Adrenal gland (tissue), 12 donors: Measurements from ENCODE around the gene RAB20. TPM values are rescaled to one million over a fixed set of nuclear protein-coding genes. Genes with fewer than 3 reads are reported as not detected.

Source experiments
- DNase-seq, 7 donors: peaks; one replicate each; pipeline ENCODE4 v3.0.0-alpha.2; 2019 to 2020
- H3K27ac ChIP-seq, 5 donors: fragments of 200-600 bp; sonication (generic) in 4 of 5; 1 replicate in 3 of 5; 2 replicates in 2 of 5; pipeline versions ENCODE4 v1.5.1 to v1.8.0; 2016 to 2020; ENCODE audit warnings: mild to moderate bottlenecking in 1 of 5
- H3K27me3 ChIP-seq: fragments of 200-600 bp; 2 replicates; pipeline ENCODE4 v1.8.0; 2021
- H3K36me3 ChIP-seq, 2 donors: fragments of 200-600 bp; replicated peaks in 1 of 2; 1 replicate in 1 of 2; 2 replicates in 1 of 2; pipeline versions ENCODE4 v1.5.1 to v1.8.0; 2018 to 2022
- H3K4me1 ChIP-seq, 2 donors: fragments of 200-600 bp; replicated peaks in 1 of 2; 1 replicate in 1 of 2; 2 replicates in 1 of 2; pipeline versions ENCODE4 v1.5.1 to v1.8.0; 2018 to 2021
- H3K4me3 ChIP-seq, 4 donors: fragments of 200-600 bp; sonication (generic) in 3 of 4; one replicate each; pipeline ENCODE4 v1.5.1; 2016 to 2018
- H3K9me3 ChIP-seq, 3 donors: fragments of 200-600 bp; sonication (generic) in 1 of 3; replicated peaks in 1 of 3; 1 replicate in 2 of 3; 2 replicates in 1 of 3; pipeline versions ENCODE4 v1.5.1 to v1.8.0; 2016 to 2021
- CTCF ChIP-seq, 6 experiments: fragments of 450-650 bp in 4 of 6; fragments of 200-600 bp in 2 of 6; sonication (generic) in 1 of 6; IDR thresholded peaks; 1 replicate in 5 of 6; 2 replicates in 1 of 6; pipeline versions ENCODE4 v1.5.1 to v1.8.0; 2016 to 2021; ENCODE audit warnings: antibody characterized with exemption in 6 of 6, mild to moderate bottlenecking in 2 of 6, moderate library complexity in 1 of 6
- POLR2A ChIP-seq, 2 donors: fragments of 450-650 bp; IDR thresholded peaks; one replicate each; pipeline ENCODE4 v1.6.1; 2017; ENCODE audit warnings: antibody characterized with exemption in 2 of 2, mild to moderate bottlenecking in 2 of 2, moderate library complexity in 1 of 2
- WGBS, 4 donors: extraction: QIAGEN DNeasy Blood & Tissue Kit in 2 of 4; methylation state at CpG; one replicate each; pipeline versions ENCODE4 v1.1.5 to v1.1.7; 2013 to 2017; 5-methylcytosine and 5-hydroxymethylcytosine counted together
- intact Hi-C, 2 donors: fragments of 100-400 bp; cut with DNase I; formaldehyde crosslinking; loops; one replicate each; pipeline versions ENCODE4 v1.14.1 to v1.15.0; 2022 to 2023
- polyA plus RNA-seq, 3 donors: library from polyadenylated mRNA; stranded (reverse); fragments of 200-250 nt in 2 of 3; fragments of 350-450 nt in 1 of 3; fragmentation: Illumina TruSeq in 1 of 3; extraction: RNeasy Lipid Tissue Mini Kit (QIAGEN cat#74804) in 1 of 3; gene quantifications; one replicate each; pipeline ENCODE4 v1.2.3, GENCODE V29; 2013 to 2014
- total RNA-seq, 9 donors: library from RNA; depleted of rRNA in 4 of 9; stranded (reverse); fragments of >200 nt in 4 of 9; fragments of 120-200 nt in 1 of 9; fragmentation: NEBNext Ultra II Directional in 1 of 9; extraction: Animal tissue kit (Norgen Biotek cat#: 25700) in 1 of 9; gene quantifications; one replicate each; pipeline versions ENCODE4 v1.1.0 to v1.2.4, GENCODE V29; 2013 to 2023
- donor health status: healthy with polysubstance abuse.
- donor health status: Bipolar disorder and iron deficiency.
- donor health status: DM: yes; HTN: yes; CAD: no.
- donor health status: DM: no; HTN: no; CAD: no.
- donor health status: DM: no; HTN: no; CAD: no.
- donor health status: DM: yes; HTN: yes; CAD: no.

The RAB20 gene
- total and polyA plus RNA-seq, 12 donors, result 15.0 to 259 (median 40.5) TPM

GRCh38 chr13:110495881-110496280 lies 65.6 kb downstream of the RAB20 start:
- TF ChIP-seq POLR2A (IDR thresholded peaks at IDR 0.05) (no peak), CTCF (IDR thresholded peaks at IDR 0.05) (no peak)
- WGBS, 4 donors, result 90 to 98% (median 94%) methylated on average over 2 to 3 of the region's 3 CpGs
- peaks cover 0 to 26% of the 10 kb centered on the region in 2 donors for H3K36me3 ChIP-seq

GRCh38 chr13:110495376-110495775 lies 66.1 kb downstream of the RAB20 start:
- no peaks in the 10 kb centered on the region for H3K4me1 ChIP-seq
- peaks cover 0 to 26% of the 10 kb centered on the region in 2 donors for H3K36me3 ChIP-seq
- intact Hi-C loops, result no loop called here
- H3K4me3 ChIP-seq, result no peak overlapping the region
- DNase-seq, result no peak
- WGBS, 4 donors, result 79 to 93% (median 87%) methylated on average over 2 to 3 of the region's 3 CpGs
- H3K27ac ChIP-seq, result no peak overlapping the region
- no peaks in the 10 kb centered on the region for H3K27me3 ChIP-seq
- H3K9me3 ChIP-seq, result no peaks in the 10 kb centered on the region
- TF ChIP-seq POLR2A (IDR thresholded peaks at IDR 0.05) (no peak), CTCF (IDR thresholded peaks at IDR 0.05) (no peak)

More at GRCh38 chr13:110495881-110496280, 65.6 kb downstream of the RAB20 start:
- Histone ChIP-seq H3K4me1 (no peaks in the 10 kb centered on the region), H3K9me3 (no peaks in the 10 kb centered on the region), H3K27me3 (no peaks in the 10 kb centered on the region), H3K27ac (no peak overlapping the region), H3K4me3 (no peak overlapping the region)
- no peak for DNase-seq
- intact Hi-C loops, result no loop called here

GRCh38 chr13:110493613-110494012 lies 67.9 kb downstream of the RAB20 start:
- no peaks in the 10 kb centered on the region for H3K27me3 ChIP-seq
- peaks cover 0 to 27% of the 10 kb centered on the region in 2 donors for H3K36me3 ChIP-seq
- H3K4me1 ChIP-seq, result no peaks in the 10 kb centered on the region
- TF ChIP-seq CTCF (IDR thresholded peaks at IDR 0.05), result no peak
- 90 to 97% (median 95%) methylated on average over 5 to 9 of the region's 9 CpGs for WGBS, 4 donors
- H3K4me3 ChIP-seq, result no peak overlapping the region
- intact Hi-C loops, result no loop called here
- no peak for DNase-seq
- no peak overlapping the region for H3K27ac ChIP-seq
- H3K9me3 ChIP-seq, result no peaks in the 10 kb centered on the region

GRCh38 chr13:110492679-110493593 lies 68.6 kb downstream of the RAB20 start:
- Histone ChIP-seq H3K27ac (no peak overlapping the region), H3K27me3 (no peaks in the 10 kb centered on the region), H3K4me3 (no peak overlapping the region), H3K36me3 (peaks cover 0 to 28% of the 10 kb centered on the region in 2 donors), H3K4me1 (no peaks in the 10 kb centered on the region), H3K9me3 (no peaks in the 10 kb centered on the region)
- WGBS, 4 donors, result 92 to 95% (median 93%) methylated on average over 17 to 30 of the region's 30 CpGs
- DNase-seq, result no peak
- intact Hi-C loops, result no loop called here
- no peak for TF ChIP-seq CTCF (IDR thresholded peaks at IDR 0.05)
- TF ChIP-seq POLR2A (IDR thresholded peaks at IDR 0.05), result no peak
